Liver (tissue), 9 donors: ENCODE results near the gene HORMAD2. TPM values are rescaled to one million over a fixed set of nuclear protein-coding genes. Genes with fewer than 3 reads are reported as not detected.
A peak's percentile ranks its signal among the peaks of the same experiment; 100 is the strongest.

Experiments
- DNase-seq: peaks from one replicate; pipeline ENCODE4 v3.0.0-alpha.2; 2017; ENCODE audit warnings: low spot score
- H3K27ac ChIP-seq, 2 donors: one replicate each; pipeline ENCODE4 v1.7.0; 2013; ENCODE audit warnings: inconsistent platforms in 2 of 2, low read length in 2 of 2, control low read depth in 1 of 2, low read depth in 1 of 2, mild to moderate bottlenecking in 1 of 2
- H3K27me3 ChIP-seq, 4 donors: one replicate each; pipeline versions ENCODE4 v1.6.1 to v1.7.0; 2013; ENCODE audit warnings: low read length in 3 of 4, inconsistent platforms in 1 of 4, mild to moderate bottlenecking in 1 of 4, moderate library complexity in 1 of 4; ENCODE audit not compliant: control insufficient read depth in 4 of 4, insufficient read depth in 4 of 4
- H3K36me3 ChIP-seq, 4 donors: one replicate each; pipeline versions ENCODE4 v1.6.1 to v1.7.0; 2013; ENCODE audit warnings: low read length in 3 of 4, mild to moderate bottlenecking in 3 of 4, low read depth in 1 of 4, moderate library complexity in 1 of 4; ENCODE audit not compliant: control insufficient read depth in 4 of 4, insufficient read depth in 3 of 4
- H3K4me1 ChIP-seq, 4 donors: one replicate each; pipeline versions ENCODE4 v1.6.1 to v1.7.0; 2013; ENCODE audit warnings: low read length in 3 of 4, mild to moderate bottlenecking in 3 of 4, moderate library complexity in 1 of 4; ENCODE audit not compliant: control insufficient read depth in 4 of 4, insufficient read depth in 4 of 4
- H3K4me3 ChIP-seq, 3 donors: one replicate each; pipeline versions ENCODE4 v1.6.1 to v1.7.0; 2013; ENCODE audit warnings: low read length in 3 of 3, control low read depth in 1 of 3, low read depth in 1 of 3, mild to moderate bottlenecking in 1 of 3
- H3K9ac ChIP-seq, 2 donors: one replicate each; pipeline ENCODE4 v1.7.0; 2013; ENCODE audit warnings: low read length in 2 of 2, mild to moderate bottlenecking in 2 of 2, moderate library complexity in 2 of 2, control low read depth in 1 of 2, low read depth in 1 of 2
- H3K9me3 ChIP-seq, 4 donors: one replicate each; pipeline versions ENCODE4 v1.6.1 to v1.7.0; 2013; ENCODE audit warnings: low read length in 3 of 4; ENCODE audit not compliant: control insufficient read depth in 4 of 4
- EGR1 ChIP-seq, 2 donors: IDR thresholded peaks; 2 replicates each; pipeline ENCODE4 v1.6.1; 2016 to 2018; ENCODE audit warnings: antibody characterized with exemption in 2 of 2, low read depth in 2 of 2
- FOXA2 ChIP-seq: IDR thresholded peaks from 2 replicates; pipeline ENCODE4 v1.6.1; 2016; ENCODE audit warnings: antibody characterized with exemption
- GABPA ChIP-seq, 2 donors: IDR thresholded peaks in 1 of 2; conservative IDR thresholded peaks in 1 of 2; 2 replicates each; pipeline ENCODE4 v1.6.1; 2016; ENCODE audit warnings: antibody characterized with exemption in 2 of 2, mild to moderate bottlenecking in 1 of 2, moderate library complexity in 1 of 2
- HNF4A ChIP-seq, 2 donors: conservative IDR thresholded peaks; 2 replicates each; pipeline ENCODE4 v1.6.1; 2016; ENCODE audit warnings: antibody characterized with exemption in 2 of 2, mild to moderate bottlenecking in 2 of 2
- NR2F2 ChIP-seq: IDR thresholded peaks from 2 replicates; pipeline ENCODE4 v1.6.1; 2016; ENCODE audit warnings: antibody characterized with exemption
- RXRA ChIP-seq, 2 donors: IDR thresholded peaks; 2 replicates each; pipeline ENCODE4 v1.6.1; 2017 to 2018; ENCODE audit warnings: antibody characterized with exemption in 2 of 2, mild to moderate bottlenecking in 1 of 2
- SP1 ChIP-seq: IDR thresholded peaks from 2 replicates; pipeline ENCODE4 v1.6.1; 2018; ENCODE audit warnings: antibody characterized with exemption, mild to moderate bottlenecking
- TAF1 ChIP-seq: conservative IDR thresholded peaks from 2 replicates; pipeline ENCODE4 v1.6.1; 2016; ENCODE audit warnings: antibody characterized with exemption, mild to moderate bottlenecking
- WGBS: extraction: QIAGEN DNeasy Blood & Tissue Kit; methylation state at CpG from one replicate; pipeline ENCODE4 v1.1.7; 2013; 5-methylcytosine and 5-hydroxymethylcytosine counted together
- polyA plus RNA-seq, 2 donors: library from polyadenylated mRNA; stranded (reverse) in 1 of 2; unstranded in 1 of 2; fragments of 200-250 nt in 1 of 2; fragments of >200 nt in 1 of 2; fragmentation: Nextera tagmentation in 1 of 2; extraction: Ambion mirVana in 1 of 2; gene quantifications; one replicate each; pipeline versions ENCODE4 v1.2.1 to v1.2.3, GENCODE V29; 2013 to 2015
- total RNA-seq, 2 donors: library from RNA; depleted of rRNA; stranded (reverse); fragments of >200 nt; gene quantifications; one replicate each; pipeline ENCODE4 v1.2.3, GENCODE V29; 2014
- TF ChIP-seq, protein P1 (sequence below): IDR thresholded peaks from 2 replicates; pipeline ENCODE4 v1.6.1; 2016; ENCODE audit warnings: antibody characterized with exemption
- donor health status: healthy.
- donor health status: healthy.
- donor health status: healthy.
- donor health status: healthy.
- donor health status: healthy.

Gene HORMAD2
- total RNA-seq = 1 to 10 TPM in 1 of 2 donors, not detected in 1; 2.8 TPM
- under 1 TPM; 0.44 to 0.47 TPM for polyA plus RNA-seq

DNA sequence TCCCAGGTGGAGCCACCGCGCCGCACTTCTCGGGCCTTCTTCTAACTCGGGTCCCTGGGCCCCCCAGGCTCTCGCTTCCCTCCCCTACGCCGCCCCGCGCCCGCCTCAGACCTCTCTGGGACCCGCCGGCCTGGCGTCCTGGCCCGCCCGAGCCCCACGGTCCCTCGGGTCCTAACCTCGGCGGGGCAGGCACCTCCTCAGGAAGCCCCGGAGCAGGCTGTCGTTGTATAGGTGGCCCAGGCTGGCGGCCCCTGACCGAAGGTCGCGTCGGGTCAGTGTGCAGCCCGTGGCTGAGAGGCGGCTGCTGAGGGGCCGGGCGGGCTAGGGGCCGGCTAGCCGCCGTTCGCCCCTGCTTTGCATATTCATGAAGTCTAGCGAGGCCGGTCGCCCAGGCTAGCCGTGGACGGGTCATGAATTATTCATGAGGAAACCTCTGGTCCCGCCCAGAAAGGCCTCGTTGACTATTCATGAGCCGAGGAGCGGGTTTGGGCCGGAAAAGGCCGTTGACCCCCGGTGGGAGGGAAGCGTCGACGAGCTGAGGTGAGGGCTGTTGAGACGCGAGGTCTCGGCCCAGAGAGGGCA lies at the start of gene HORMAD2:
Gene HORMAD2, plus strand, starts transcription at position 513 of the 582 bp plus-strand sequence. CDS start 13,489 bp downstream, outside the sequence.
- H3K27me3 ChIP-seq = no peaks in the 10 kb centered on the region
- no peaks in the 10 kb centered on the region for H3K36me3 ChIP-seq
- H3K27ac ChIP-seq = peak within 1 kb of the TSS; percentile 36 to 66
- H3K4me3 ChIP-seq = peak within 1 kb of the TSS in 1 of 3 donors; percentile 73
- TF ChIP-seq HNF4A (conservative IDR thresholded peaks at IDR 0.05) = peak in 1 of 2 donors; percentile 31
- TF ChIP-seq NR2F2 = peak; percentile 11
- peak; percentile 71 to 73 for TF ChIP-seq RXRA (IDR thresholded peaks at IDR 0.05)
- no peak for TF ChIP-seq GABPA (IDR thresholded peaks at IDR 0.05 in 1 of 2, conservative IDR thresholded peaks at IDR 0.05 in 1 of 2)
- TF ChIP-seq FOXA2 = no peak
- TF ChIP-seq SP1 = no peak
- H3K9me3 ChIP-seq = no peaks in the 10 kb centered on the region
- peak within 1 kb of the TSS in 1 of 2 donors; percentile 13 for H3K9ac ChIP-seq
- WGBS = 31% methylated on average over 53 of the region's 53 CpGs
- peak; percentile 34 for DNase-seq
- peaks cover 0 to 4% (median 3%) of the 10 kb centered on the region in 4 donors for H3K4me1 ChIP-seq

DNA sequence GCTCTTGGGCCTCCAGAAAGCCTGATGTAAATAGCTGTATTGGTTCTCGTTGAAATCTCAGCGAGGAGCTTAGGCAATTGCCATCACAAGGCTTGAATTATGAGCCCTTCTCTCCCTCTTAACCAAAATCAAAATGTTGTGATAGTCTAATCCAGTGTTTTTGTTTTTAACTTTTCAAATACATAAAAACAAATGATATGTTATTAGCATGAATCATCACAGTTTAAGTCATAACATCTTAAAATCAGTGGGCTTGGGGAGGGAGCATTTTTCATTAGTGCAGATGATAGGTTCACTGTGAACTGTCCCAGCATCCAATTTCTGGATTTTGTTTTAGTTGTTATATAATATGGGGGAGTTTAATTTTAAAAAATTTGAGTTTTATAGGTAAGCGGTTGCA lies 48.9 kb upstream of the HORMAD2 start:
- no peak overlapping the region for H3K9ac ChIP-seq
- no peak for DNase-seq
- 94% methylated on average over 3 of the region's 3 CpGs for WGBS
- H3K9me3 ChIP-seq = no peaks in the 10 kb centered on the region
- H3K27me3 ChIP-seq = no peaks in the 10 kb centered on the region
- no peak overlapping the region for H3K27ac ChIP-seq
- no peak for TF ChIP-seq EGR1 (IDR thresholded peaks at IDR 0.05; ENCODE audit: low read depth in 2 of 2)
- peaks cover 0 to 18% (median 6%) of the 10 kb centered on the region in 4 donors for H3K4me1 ChIP-seq
- H3K4me3 ChIP-seq = no peak overlapping the region
- peaks cover 0 to 8% (median 1%) of the 10 kb centered on the region in 4 donors for H3K36me3 ChIP-seq

- Histone ChIP-seq H3K27ac (no peak overlapping the region), H3K9me3 (no peaks in the 10 kb centered on the region), H3K36me3 (peaks cover 0 to 4% (median 0%) of the 10 kb centered on the region in 4 donors), H3K27me3 (no peaks in the 10 kb centered on the region), H3K4me1 (peaks cover 0 to 18% (median 6%) of the 10 kb centered on the region in 4 donors), H3K4me3 (no peak overlapping the region), H3K9ac (no peak overlapping the region)
- no peak for DNase-seq
- peak; percentile 78 to 87 for TF ChIP-seq RXRA (IDR thresholded peaks at IDR 0.05)
- TF ChIP-seq FOXA2 = no peak
- 73% methylated on average over 2 of the region's 2 CpGs for WGBS
Measured at GRCh38 chr22:30031764-30032455, 48.4 kb upstream of the HORMAD2 start.

DNA sequence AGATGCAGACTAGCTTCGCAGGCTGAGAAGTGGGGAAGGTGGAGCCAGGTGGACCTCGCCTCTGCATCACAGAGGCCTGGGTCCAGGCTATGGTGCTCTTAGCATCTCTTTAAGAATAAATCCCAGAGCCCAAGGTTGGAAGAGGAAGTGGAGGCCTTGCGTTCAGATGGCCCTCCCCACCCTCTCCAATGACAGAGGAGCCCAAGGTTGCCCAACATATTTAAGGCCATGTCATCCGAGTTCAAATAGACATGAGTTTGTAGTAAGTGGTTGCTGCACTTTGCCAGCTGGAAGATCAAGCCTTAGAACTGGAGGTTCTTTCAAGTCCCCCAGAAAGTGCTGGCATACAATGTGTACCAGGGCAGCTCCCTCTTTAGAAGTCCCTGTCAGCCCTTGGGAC lies 47.1 kb upstream of the HORMAD2 start:
- no peak overlapping the region for H3K4me3 ChIP-seq
- no peaks in the 10 kb centered on the region for H3K9me3 ChIP-seq
- peaks cover 0 to 2% (median 0%) of the 10 kb centered on the region in 4 donors for H3K36me3 ChIP-seq
- TF ChIP-seq TAF1 (no peak), SP1 (no peak)
- TF ChIP-seq, protein P1, sequence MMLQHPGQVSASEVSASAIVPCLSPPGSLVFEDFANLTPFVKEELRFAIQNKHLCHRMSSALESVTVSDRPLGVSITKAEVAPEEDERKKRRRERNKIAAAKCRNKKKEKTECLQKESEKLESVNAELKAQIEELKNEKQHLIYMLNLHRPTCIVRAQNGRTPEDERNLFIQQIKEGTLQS = no peak
- H3K27me3 ChIP-seq = no peaks in the 10 kb centered on the region
- WGBS = 87% methylated on average over 4 of the region's 4 CpGs
- peaks cover 0 to 19% (median 6%) of the 10 kb centered on the region in 4 donors for H3K4me1 ChIP-seq
- no peak overlapping the region for H3K9ac ChIP-seq
- no peak overlapping the region for H3K27ac ChIP-seq
- no peak for DNase-seq
